HepG2 (cell line): ENCODE results near the gene DAZAP1. TPM values are rescaled to one million over a fixed set of nuclear protein-coding genes. Genes with fewer than 3 reads are reported as not detected.

Experiments used
- ATAD3A ChIP-seq: sonication (generic); formaldehyde crosslinking; IDR thresholded peaks from 2 replicates; pipeline ENCODE4 v1.4.0; 2020; ENCODE audit warnings: missing genetic modification reagents
- HINFP ChIP-seq: sonication (generic); formaldehyde crosslinking; IDR thresholded peaks from 2 replicates; pipeline ENCODE4 v1.4.0; 2020; ENCODE audit warnings: low read depth, mild to moderate bottlenecking, missing genetic modification reagents
- POLR2AphosphoS5 ChIP-seq: IDR thresholded peaks from 2 replicates; pipeline ENCODE4 v1.6.1; 2012; ENCODE audit warnings: low read depth, low read length
- RAD21 ChIP-seq: fragments of 450-650 bp; formaldehyde crosslinking; IDR thresholded peaks from 2 replicates; pipeline ENCODE4 v1.5.0; 2020; ENCODE audit warnings: mild to moderate bottlenecking
- RXRA ChIP-seq: sonication (generic); formaldehyde crosslinking; IDR thresholded peaks from 2 replicates; pipeline ENCODE4 v1.5.1; 2020; ENCODE audit warnings: missing genetic modification reagents
- ZBTB37 ChIP-seq: sonication (generic); formaldehyde crosslinking; IDR thresholded peaks from 2 replicates; pipeline ENCODE4 v1.4.0; 2020; ENCODE audit warnings: mild to moderate bottlenecking, missing genetic modification reagents
- ZNF136 ChIP-seq: sonication (generic); formaldehyde crosslinking; IDR thresholded peaks from 2 replicates; pipeline ENCODE4 v1.8.1; 2022; ENCODE audit warnings: low read depth, mild to moderate bottlenecking, moderate library complexity, missing genetic modification reagents
- ZNF224 ChIP-seq: sonication (generic); formaldehyde crosslinking; IDR thresholded peaks from 2 replicates; pipeline ENCODE4 v1.5.0; 2020; ENCODE audit warnings: mild to moderate bottlenecking, missing genetic modification reagents
- ZNF280B ChIP-seq: sonication (generic); formaldehyde crosslinking; IDR thresholded peaks from 2 replicates; pipeline ENCODE4 v1.5.0; 2020; ENCODE audit warnings: missing genetic modification reagents, mild to moderate bottlenecking, borderline replicate concordance
- ZNF567 ChIP-seq: sonication (generic); formaldehyde crosslinking; IDR thresholded peaks from 2 replicates; pipeline ENCODE4 v1.8.1; 2023; ENCODE audit warnings: mild to moderate bottlenecking, missing genetic modification reagents, borderline replicate concordance
- ZNF576 ChIP-seq: sonication (generic); formaldehyde crosslinking; IDR thresholded peaks from 2 replicates; pipeline ENCODE4 v1.4.0; 2020; ENCODE audit warnings: mild to moderate bottlenecking, missing genetic modification reagents
- ZNF652 ChIP-seq: IDR thresholded peaks from 2 replicates; pipeline ENCODE4 v1.6.1; 2016; ENCODE audit warnings: low read depth, borderline replicate concordance
- ZNF784 ChIP-seq: sonication (generic); formaldehyde crosslinking; IDR thresholded peaks from 2 replicates; pipeline ENCODE4 v1.5.1; 2020; ENCODE audit warnings: missing genetic modification reagents, mild to moderate bottlenecking, borderline replicate concordance
- ZSCAN21 ChIP-seq: sonication (generic); formaldehyde crosslinking; IDR thresholded peaks from 2 replicates; pipeline ENCODE4 v1.8.0; 2022; ENCODE audit warnings: mild to moderate bottlenecking, missing genetic modification reagents, moderate library complexity, borderline replicate concordance
- polyA plus RNA-seq, 8 experiments: library from polyadenylated mRNA; depleted of rRNA in 3 of 8; stranded (reverse) in 7 of 8; unstranded in 1 of 8; fragments of >200 nt; fragmentation: Illumina TruSeq in 4 of 8; extraction: Trizol in 4 of 8; gene quantifications; 2 replicates each; pipeline versions ENCODE4 v1.2.1 to v1.2.3, GENCODE V29; 2011 to 2016; ENCODE audit warnings: low read depth in 4 of 8, missing spikeins in 1 of 8, mixed read lengths in 1 of 8; ENCODE audit not compliant: insufficient read depth in 1 of 8
- total RNA-seq, 5 experiments: library from RNA; depleted of rRNA; stranded (reverse); fragments of >200 nt; fragmentation: Illumina TruSeq; extraction: Trizol; gene quantifications; 2 replicates each; pipeline ENCODE4 v1.2.3, GENCODE V29; 2016; ENCODE audit warnings: low read depth in 1 of 5
- TF ChIP-seq, protein P1 (sequence below): sonication (generic); formaldehyde crosslinking; IDR thresholded peaks from 2 replicates; pipeline ENCODE4 v1.5.0; 2020; ENCODE audit warnings: missing genetic modification reagents
- TF ChIP-seq, protein P2 (sequence below): sonication (generic); formaldehyde crosslinking; IDR thresholded peaks from 2 replicates; pipeline ENCODE4 v1.4.0; 2020; ENCODE audit warnings: missing genetic modification reagents, mild to moderate bottlenecking, borderline replicate concordance
- TF ChIP-seq, protein P3 (sequence below): sonication (generic); formaldehyde crosslinking; IDR thresholded peaks from 2 replicates; pipeline ENCODE4 v1.4.0; 2020; ENCODE audit warnings: missing genetic modification reagents
- TF ChIP-seq, protein P4 (sequence below): IDR thresholded peaks from 2 replicates; pipeline ENCODE4 v1.6.1; 2016; ENCODE audit warnings: missing compliant biosample characterization, missing genetic modification reagents, borderline replicate concordance

The DAZAP1 gene
- total and polyA plus RNA-seq, 2 of the 13 experiments (the other 11 are each of a cell fraction or from before 2014, with no cell fraction given): 63.3 to 79.2 TPM

DNA sequence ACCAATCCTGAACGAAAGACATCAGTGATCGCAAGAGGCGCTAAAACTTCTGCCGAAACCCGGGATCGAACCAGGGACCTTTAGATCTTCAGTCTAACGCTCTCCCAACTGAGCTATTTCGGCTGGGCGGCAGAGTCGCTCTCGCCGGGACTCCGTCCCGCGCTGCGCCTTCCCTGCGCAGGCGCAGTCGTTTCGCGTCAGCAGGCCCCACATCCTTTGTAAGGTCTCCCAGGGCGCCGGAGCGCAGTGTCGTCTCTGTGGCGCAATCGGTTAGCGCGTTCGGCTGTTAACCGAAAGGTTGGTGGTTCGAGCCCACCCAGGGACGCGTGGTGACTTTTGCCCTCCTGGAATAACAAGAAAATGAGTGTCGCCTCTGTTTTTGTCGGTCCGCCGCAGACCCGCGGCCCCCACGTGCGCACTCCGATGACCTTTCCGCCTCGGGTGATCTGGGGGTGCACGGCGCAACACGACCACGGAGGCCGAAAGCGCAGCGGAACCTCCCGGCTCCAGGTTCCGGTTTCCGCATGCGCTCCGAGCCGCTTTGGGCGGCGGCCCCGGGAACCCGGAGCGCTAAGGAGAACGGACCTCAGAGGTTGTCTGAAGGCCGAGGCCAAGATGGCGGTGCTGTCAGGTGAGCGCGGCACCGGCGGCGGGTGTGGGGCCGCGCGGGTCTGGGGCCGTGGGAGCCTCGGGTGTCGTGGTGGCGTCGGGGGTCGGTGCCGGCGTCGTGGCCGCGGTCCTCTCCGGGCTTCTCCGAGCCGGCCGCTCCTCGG lies 23.9 kb upstream of the DAZAP1 start, which contains the start of gene NDUFS7 (continued):
- no peak for TF ChIP-seq ZBTB37 (CRISPR knock-in tag)
- TF ChIP-seq ZNF784 (CRISPR knock-in tag): peak; percentile 92
- TF ChIP-seq, protein P1, sequence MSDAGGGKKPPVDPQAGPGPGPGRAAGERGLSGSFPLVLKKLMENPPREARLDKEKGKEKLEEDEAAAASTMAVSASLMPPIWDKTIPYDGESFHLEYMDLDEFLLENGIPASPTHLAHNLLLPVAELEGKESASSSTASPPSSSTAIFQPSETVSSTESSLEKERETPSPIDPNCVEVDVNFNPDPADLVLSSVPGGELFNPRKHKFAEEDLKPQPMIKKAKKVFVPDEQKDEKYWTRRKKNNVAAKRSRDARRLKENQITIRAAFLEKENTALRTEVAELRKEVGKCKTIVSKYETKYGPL (CRISPR knock-in tag): no peak; the same call in 1 of the 2 replicates
- TF ChIP-seq, protein P2, sequence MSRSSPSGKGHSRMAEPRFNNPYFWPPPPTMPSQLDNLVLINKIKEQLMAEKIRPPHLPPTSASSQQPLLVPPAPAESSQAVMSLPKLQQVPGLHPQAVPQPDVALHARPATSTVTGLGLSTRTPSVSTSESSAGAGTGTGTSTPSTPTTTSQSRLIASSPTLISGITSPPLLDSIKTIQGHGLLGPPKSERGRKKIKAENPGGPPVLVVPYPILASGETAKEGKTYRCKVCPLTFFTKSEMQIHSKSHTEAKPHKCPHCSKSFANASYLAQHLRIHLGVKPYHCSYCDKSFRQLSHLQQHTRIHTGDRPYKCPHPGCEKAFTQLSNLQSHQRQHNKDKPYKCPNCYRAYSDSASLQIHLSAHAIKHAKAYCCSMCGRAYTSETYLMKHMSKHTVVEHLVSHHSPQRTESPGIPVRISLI (CRISPR knock-in tag): peak; percentile 74; the same call in 1 of the 2 replicates
- TF ChIP-seq, protein P3, sequence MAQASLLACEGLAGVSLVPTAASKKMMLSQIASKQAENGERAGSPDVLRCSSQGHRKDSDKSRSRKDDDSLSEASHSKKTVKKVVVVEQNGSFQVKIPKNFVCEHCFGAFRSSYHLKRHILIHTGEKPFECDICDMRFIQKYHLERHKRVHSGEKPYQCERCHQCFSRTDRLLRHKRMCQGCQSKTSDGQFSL (CRISPR knock-in tag): no peak
- TF ChIP-seq, protein P4, sequence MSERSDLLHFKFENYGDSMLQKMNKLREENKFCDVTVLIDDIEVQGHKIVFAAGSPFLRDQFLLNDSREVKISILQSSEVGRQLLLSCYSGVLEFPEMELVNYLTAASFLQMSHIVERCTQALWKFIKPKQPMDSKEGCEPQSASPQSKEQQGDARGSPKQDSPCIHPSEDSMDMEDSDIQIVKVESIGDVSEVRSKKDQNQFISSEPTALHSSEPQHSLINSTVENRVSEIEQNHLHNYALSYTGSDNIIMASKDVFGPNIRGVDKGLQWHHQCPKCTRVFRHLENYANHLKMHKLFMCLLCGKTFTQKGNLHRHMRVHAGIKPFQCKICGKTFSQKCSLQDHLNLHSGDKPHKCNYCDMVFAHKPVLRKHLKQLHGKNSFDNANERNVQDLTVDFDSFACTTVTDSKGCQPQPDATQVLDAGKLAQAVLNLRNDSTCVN (CRISPR knock-in tag): 0 out of 2 replicates have a peak, but pooled peaks have one; percentile 62
- TF ChIP-seq ZNF136 (CRISPR knock-in tag): peak; percentile 99
- peak; percentile 76 for TF ChIP-seq RAD21 (CRISPR knock-in tag)
- no peak; the same call in 1 of the 2 replicates for TF ChIP-seq ZNF567 (CRISPR knock-in tag)
- TF ChIP-seq RXRA (CRISPR knock-in tag): peak; percentile 98
- TF ChIP-seq HINFP (CRISPR knock-in tag): peak; percentile 85
- peak; percentile 60 for TF ChIP-seq ZNF280B (CRISPR knock-in tag)
- peak; percentile 84 for TF ChIP-seq ZNF576 (CRISPR knock-in tag)
- TF ChIP-seq ATAD3A: no peak
- TF ChIP-seq ZNF652 (CRISPR knock-in tag): no peak
- TF ChIP-seq ZSCAN21 (CRISPR knock-in tag): peak; percentile 92
- TF ChIP-seq POLR2AphosphoS5: peak; percentile 37; the same call in 1 of the 2 replicates
- peak; percentile 97 for TF ChIP-seq ZNF224 (CRISPR knock-in tag)
